GM12891 (cell line): ENCODE data around the gene RET.
A peak's percentile ranks its signal among the peaks of the same experiment; 100 is the strongest.
"Not testable (repeated sequence)": the region's sequence is repeated elsewhere in the genome, so short reads cannot be mapped to it uniquely, and the experiment has no call there.

ENCODE experiments used
- DNase-seq: peaks from one replicate; pipeline ENCODE4 v3.0.0; 2011; ENCODE audit warnings: low spot score; ENCODE audit not compliant: insufficient read length
- FAIRE-seq: peaks from 2 replicates; lab custom pipeline; 2011; peaks lifted over from hg19 to GRCh38; lab: Jason Lieb, UNC
- PAX5 ChIP-seq: IDR thresholded peaks from 2 replicates; pipeline ENCODE4 v1.6.1; 2011; ENCODE audit warnings: low read length, moderate library complexity, mild to moderate bottlenecking; ENCODE audit not compliant: insufficient read depth, severe bottlenecking
- POLR2A ChIP-seq: IDR thresholded peaks from 2 replicates; pipeline ENCODE4 v1.6.1; 2011; ENCODE audit warnings: low read depth, low read length, control low read depth
- POLR2AphosphoS5 ChIP-seq: IDR thresholded peaks from 2 replicates; pipeline ENCODE4 v1.6.1; 2011; ENCODE audit warnings: low read depth, low read length, control low read depth
- POU2F2 ChIP-seq: IDR thresholded peaks from 2 replicates; pipeline ENCODE4 v1.6.1; 2011; ENCODE audit warnings: low read depth, mild to moderate bottlenecking, control low read depth, low read length, moderate library complexity
- SPI1 ChIP-seq: IDR thresholded peaks from 2 replicates; pipeline ENCODE4 v1.6.1; 2011; ENCODE audit warnings: low read depth, low read length, control low read depth
- TAF1 ChIP-seq: IDR thresholded peaks from 2 replicates; pipeline ENCODE4 v1.6.1; 2011; ENCODE audit warnings: low read depth, low read length, control low read depth

RET gene

DNA sequence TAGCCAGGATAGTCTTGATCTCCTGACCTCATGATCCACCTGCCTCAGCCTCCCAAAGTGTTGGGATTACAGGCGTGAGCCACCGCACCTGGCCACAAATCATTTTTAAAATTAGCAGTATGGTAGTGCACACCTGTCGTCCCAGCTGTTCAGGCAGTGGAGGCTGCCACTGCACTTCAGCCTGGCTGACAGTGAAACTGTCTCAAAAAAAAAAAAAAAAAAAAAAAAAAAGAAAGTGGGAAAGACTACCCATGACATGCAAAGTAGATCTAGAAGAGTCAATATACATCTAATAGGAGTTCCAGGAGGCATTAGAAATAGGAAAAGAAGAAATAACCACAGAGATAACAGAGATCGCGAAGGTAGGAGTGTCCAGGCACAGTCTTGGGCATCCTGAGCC is 64.6 kb downstream of the RET start:
- DNase-seq (no peak), FAIRE-seq (no peak)
- no peak for TF ChIP-seq SPI1
- no peak for TF ChIP-seq POLR2A
- TF ChIP-seq PAX5, result no peak
- TF ChIP-seq POU2F2, result no peak
- TF ChIP-seq TAF1, result no peak
- TF ChIP-seq POLR2AphosphoS5, result no peak

- FAIRE-seq (peak; percentile 43), DNase-seq (no peak)
- TF ChIP-seq TAF1 (no peak), PAX5 (peak; percentile 37), SPI1 (no peak), POLR2A (no peak), POU2F2 (no peak), POLR2AphosphoS5 (no peak)
These were observed 68.4 kb downstream of the RET start for GRCh38 chr10:43145311-43145710.

DNA sequence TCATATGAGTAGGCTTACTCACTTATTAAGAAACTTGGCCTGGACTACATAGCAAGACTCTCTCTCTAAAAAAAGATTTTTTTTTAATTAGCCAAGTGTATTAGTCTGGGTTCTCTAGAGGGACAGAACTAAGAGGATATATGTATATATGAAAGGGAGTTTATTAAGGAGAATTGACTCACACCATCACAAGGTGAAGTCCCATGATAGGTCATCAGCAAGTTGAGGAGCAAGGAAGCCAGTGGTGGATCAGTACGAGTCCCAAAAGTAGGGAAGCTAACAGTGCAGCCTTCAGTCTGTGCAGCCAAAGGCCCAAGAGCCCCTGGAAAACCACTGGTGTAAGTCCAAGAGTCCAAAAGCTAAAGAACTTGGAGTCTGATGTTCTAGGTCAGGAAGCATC is 69.1 kb downstream of the RET start:
- not testable (repeated sequence) for DNase-seq, FAIRE-seq

- TF ChIP-seq POLR2AphosphoS5, result no peak
- TF ChIP-seq POU2F2, result no peak
- TF ChIP-seq PAX5, result no peak
- no peak for TF ChIP-seq POLR2A
- TF ChIP-seq TAF1, result no peak
- TF ChIP-seq SPI1, result no peak
- FAIRE-seq (no peak), DNase-seq (no peak)
These were observed 74.5 kb downstream of the RET start for GRCh38 chr10:43151371-43151770.

DNA sequence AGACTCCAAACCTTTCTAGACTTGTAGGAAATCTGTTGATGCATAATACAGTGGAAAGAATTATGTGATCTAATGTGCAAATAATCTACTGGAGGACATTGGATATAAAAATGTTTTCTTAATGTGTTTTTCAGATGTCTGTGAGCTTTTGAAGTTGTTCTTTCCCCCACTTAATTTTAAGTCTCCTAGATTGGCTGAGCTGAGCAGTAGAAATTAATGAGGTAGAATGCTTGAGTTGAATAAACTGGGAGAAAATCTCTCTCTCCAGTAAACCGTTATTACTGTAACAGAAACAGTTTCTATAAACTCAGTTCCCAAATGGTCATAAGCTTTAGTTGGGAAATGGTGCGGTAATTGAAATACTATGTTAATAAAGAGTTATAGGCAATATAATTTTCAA is 77.0 kb downstream of the RET start:
- DNase-seq (no peak), FAIRE-seq (no peak)
- no peak for TF ChIP-seq SPI1
- no peak for TF ChIP-seq TAF1
- TF ChIP-seq POLR2A, result no peak
- no peak for TF ChIP-seq POU2F2
- no peak for TF ChIP-seq PAX5
- TF ChIP-seq POLR2AphosphoS5, result no peak

- TF ChIP-seq POLR2A (no peak), PAX5 (no peak), SPI1 (no peak), TAF1 (no peak), POU2F2 (no peak), POLR2AphosphoS5 (no peak)
- no peak for DNase-seq
- FAIRE-seq, result no peak
These were observed 78.4 kb downstream of the RET start for GRCh38 chr10:43155221-43155620.

DNA sequence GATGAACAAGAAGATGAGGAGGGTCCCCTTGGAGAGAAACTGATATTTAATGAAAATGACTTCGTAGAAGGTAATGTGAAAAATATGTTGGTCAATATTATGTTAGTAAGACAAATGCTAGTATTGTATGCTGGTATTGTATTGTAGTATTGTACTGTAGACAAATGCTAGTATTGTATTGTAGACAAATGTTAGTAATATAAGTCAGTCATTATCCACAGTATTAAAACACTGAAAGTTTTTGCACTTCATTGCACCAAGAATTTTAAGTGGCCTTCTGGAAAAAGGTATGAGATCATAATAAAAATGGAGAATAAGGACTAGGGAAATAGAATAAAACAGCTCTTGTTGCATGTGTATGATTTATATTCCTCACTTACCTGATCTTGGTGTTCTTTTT is 78.9 kb downstream of the RET start:
- DNase-seq, result no peak
- FAIRE-seq, result no peak
- TF ChIP-seq POLR2A (no peak), POLR2AphosphoS5 (no peak)

GRCh38 chr10:43156590-43157341 is 79.9 kb downstream of the RET start:
- FAIRE-seq, result peak; percentile 45
- TF ChIP-seq POLR2A (no peak), PAX5 (no peak), TAF1 (no peak), POLR2AphosphoS5 (no peak), POU2F2 (no peak), SPI1 (no peak)
- no peak for DNase-seq

GRCh38 chr10:43158636-43159035 is 81.8 kb downstream of the RET start:
- DNase-seq, result no peak

More at GRCh38 chr10:43158636-43159035, 81.8 kb downstream of the RET start:
- FAIRE-seq, result no peak
- TF ChIP-seq POU2F2 (no peak), POLR2A (no peak), PAX5 (no peak), POLR2AphosphoS5 (no peak), SPI1 (no peak), TAF1 (no peak)
